ENCODE measurements around the gene RHOC.

The RHOC gene

GRCh38 chr1:112700290-112701226 lies 6.4 kb downstream of the RHOC start:
- peak; percentile 73 for DNase-seq

GRCh38 chr1:112699425-112700144 lies 7.3 kb downstream of the RHOC start:
- no peak for DNase-seq

- DNase-seq = no peak
Observed at GRCh38 chr1:112698366-112699310, 8.3 kb downstream of the RHOC start.

- DNase-seq = no peak
Observed at GRCh38 chr1:112697781-112698201, 9.1 kb downstream of the RHOC start.

- no peak for DNase-seq
Observed at GRCh38 chr1:112696578-112697314, 10.2 kb downstream of the RHOC start.

GRCh38 chr1:112695276-112695675 lies 11.7 kb downstream of the RHOC start:
- no peak for DNase-seq

GRCh38 chr1:112694363-112694929 lies 12.5 kb downstream of the RHOC start:
- DNase-seq = no peak

- DNase-seq = no peak
Observed at GRCh38 chr1:112693821-112694220, 13.1 kb downstream of the RHOC start.

- DNase-seq = no peak
Observed at GRCh38 chr1:112692681-112693080, 14.2 kb downstream of the RHOC start.

- DNase-seq = no peak
Observed at GRCh38 chr1:112689842-112690237, 17.1 kb downstream of the RHOC start.

GRCh38 chr1:112689196-112689841 lies 17.6 kb downstream of the RHOC start:
- no peak for DNase-seq

GRCh38 chr1:112688781-112689193 lies 18.1 kb downstream of the RHOC start:
- no peak for DNase-seq

GRCh38 chr1:112687785-112688496 lies 19.0 kb downstream of the RHOC start:
- DNase-seq = no peak

- DNase-seq = no peak
Observed at GRCh38 chr1:112687361-112687760, 19.6 kb downstream of the RHOC start.

- DNase-seq = no peak
Observed at GRCh38 chr1:112686835-112687234, 20.1 kb downstream of the RHOC start.

GRCh38 chr1:112686417-112686816 lies 20.5 kb downstream of the RHOC start:
- no peak for DNase-seq

GRCh38 chr1:112685913-112686312 lies 21.0 kb downstream of the RHOC start:
- DNase-seq = no peak

GRCh38 chr1:112678605-112679004 lies 28.3 kb downstream of the RHOC start:
- DNase-seq = no peak

GRCh38 chr1:112677501-112677900 lies 29.4 kb downstream of the RHOC start:
- no peak for DNase-seq

GRCh38 chr1:112676543-112676942 lies 30.4 kb downstream of the RHOC start:
- DNase-seq = no peak

Measured in CD4-positive, alpha-beta T cell treated with Interleukin-21 for 1 hour (primary cell).